ENCODE measurements around the gene SIGLEC11.

- TF ChIP-seq, protein P1, sequence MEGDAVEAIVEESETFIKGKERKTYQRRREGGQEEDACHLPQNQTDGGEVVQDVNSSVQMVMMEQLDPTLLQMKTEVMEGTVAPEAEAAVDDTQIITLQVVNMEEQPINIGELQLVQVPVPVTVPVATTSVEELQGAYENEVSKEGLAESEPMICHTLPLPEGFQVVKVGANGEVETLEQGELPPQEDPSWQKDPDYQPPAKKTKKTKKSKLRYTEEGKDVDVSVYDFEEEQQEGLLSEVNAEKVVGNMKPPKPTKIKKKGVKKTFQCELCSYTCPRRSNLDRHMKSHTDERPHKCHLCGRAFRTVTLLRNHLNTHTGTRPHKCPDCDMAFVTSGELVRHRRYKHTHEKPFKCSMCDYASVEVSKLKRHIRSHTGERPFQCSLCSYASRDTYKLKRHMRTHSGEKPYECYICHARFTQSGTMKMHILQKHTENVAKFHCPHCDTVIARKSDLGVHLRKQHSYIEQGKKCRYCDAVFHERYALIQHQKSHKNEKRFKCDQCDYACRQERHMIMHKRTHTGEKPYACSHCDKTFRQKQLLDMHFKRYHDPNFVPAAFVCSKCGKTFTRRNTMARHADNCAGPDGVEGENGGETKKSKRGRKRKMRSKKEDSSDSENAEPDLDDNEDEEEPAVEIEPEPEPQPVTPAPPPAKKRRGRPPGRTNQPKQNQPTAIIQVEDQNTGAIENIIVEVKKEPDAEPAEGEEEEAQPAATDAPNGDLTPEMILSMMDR (IDR thresholded peaks at IDR 0.05), result no peak
- TF ChIP-seq EP300 (IDR thresholded peaks at IDR 0.05; ENCODE audit: low read depth) (no peak), POLR2A (IDR thresholded peaks at IDR 0.05) (no peak), POLR2AphosphoS5 (IDR thresholded peaks at IDR 0.05) (no peak)
Observed at GRCh38 chr19:49957262-49957915, 3.6 kb downstream of the SIGLEC11 start.
